Stimulated activated CD8-positive, alpha-beta memory T cell treated with anti-CD3 and anti-CD28 coated beads, Interleukin-4, amount 100 ng/mL, for 48 hours (primary cell): ENCODE results near the gene SUN1.
A peak's percentile ranks its signal among the peaks of the same experiment; 100 is the strongest.
"Not testable (repeated sequence)": the region's sequence is repeated elsewhere in the genome, so short reads cannot be mapped to it uniquely, and the experiment has no call there.

Experiments
- DNase-seq: peaks from one replicate; pipeline ENCODE4 v3.0.0-alpha.2; 2020

The SUN1 gene

GRCh38 chr7:803796-804195, 28.5 kb upstream of the SUN1 start:
- not testable (repeated sequence) for DNase-seq

GRCh38 chr7:805261-805660, 27.0 kb upstream of the SUN1 start:
- DNase-seq, result no peak

GRCh38 chr7:815284-816216, 16.7 kb upstream of the SUN1 start:
- peak; percentile 40 for DNase-seq

- DNase-seq, result peak; percentile 96
Observed at GRCh38 chr7:816300-816750, 16.0 kb upstream of the SUN1 start.

- peak; percentile 75 for DNase-seq
Observed at GRCh38 chr7:816751-817671, 15.3 kb upstream of the SUN1 start.

- no peak for DNase-seq
Observed at GRCh38 chr7:818031-818699, 14.1 kb upstream of the SUN1 start.

GRCh38 chr7:820341-820740, 11.9 kb upstream of the SUN1 start:
- no peak for DNase-seq

- no peak for DNase-seq
Observed at GRCh38 chr7:821688-822087, 10.6 kb upstream of the SUN1 start.

GRCh38 chr7:822692-823276, 9.5 kb upstream of the SUN1 start:
- DNase-seq, result no peak

GRCh38 chr7:823649-824048, 8.6 kb upstream of the SUN1 start:
- no peak for DNase-seq

GRCh38 chr7:824081-824480, 8.2 kb upstream of the SUN1 start:
- no peak for DNase-seq

GRCh38 chr7:824664-825063, 7.6 kb upstream of the SUN1 start:
- no peak for DNase-seq

- DNase-seq, result no peak
Observed at GRCh38 chr7:825386-825785, 6.9 kb upstream of the SUN1 start.

- no peak for DNase-seq
Observed at GRCh38 chr7:826230-826917, 5.9 kb upstream of the SUN1 start.

GRCh38 chr7:828793-829561, 3.3 kb upstream of the SUN1 start:
- no peak for DNase-seq

- DNase-seq, result no peak
Observed at GRCh38 chr7:830069-830468, 2.2 kb upstream of the SUN1 start.

GRCh38 chr7:831596-832166, 595 bp upstream of the SUN1 start:
- peak; percentile 36 for DNase-seq

- no peak for DNase-seq
Observed at GRCh38 chr7:832968-833424, 720 bp downstream of the SUN1 start.

GRCh38 chr7:833601-834258, 1.5 kb downstream of the SUN1 start:
- DNase-seq, result no peak

- no peak for DNase-seq
Observed at GRCh38 chr7:834277-834676, 2.0 kb downstream of the SUN1 start.
